OCI-LY7 (cell line): ENCODE data around the gene GK.

Experiments used
- CTCF ChIP-seq: fragments of 200-600 bp; sonication (generic); conservative IDR thresholded peaks from 2 replicates; pipeline ENCODE4 v1.5.1; 2014; ENCODE audit warnings: mild to moderate bottlenecking, antibody characterized with exemption, low read length, moderate library complexity, mixed read lengths
- EZH2phosphoT487 ChIP-seq: fragments of 200-600 bp; sonication (generic); IDR thresholded peaks from 2 replicates; pipeline ENCODE4 v1.6.1; 2018; ENCODE audit warnings: low read depth, borderline replicate concordance, mild to moderate bottlenecking, mixed run types, antibody characterized with exemption, low read length, moderate library complexity, mixed read lengths

GRCh38 chrX:30712214-30712613, 59.0 kb downstream of the GK start:
- TF ChIP-seq CTCF = no peak
- no peak for TF ChIP-seq EZH2phosphoT487
